ENCODE measurements around the gene MYG1. TPM values are rescaled to one million over a fixed set of nuclear protein-coding genes. Genes with fewer than 3 reads are reported as not detected.

Gene MYG1
- total and polyA plus RNA-seq, 2 of the 13 experiments (the other 11 are each of a cell fraction or from before 2014, with no cell fraction given): 38.6 to 58.0 TPM

DNA sequence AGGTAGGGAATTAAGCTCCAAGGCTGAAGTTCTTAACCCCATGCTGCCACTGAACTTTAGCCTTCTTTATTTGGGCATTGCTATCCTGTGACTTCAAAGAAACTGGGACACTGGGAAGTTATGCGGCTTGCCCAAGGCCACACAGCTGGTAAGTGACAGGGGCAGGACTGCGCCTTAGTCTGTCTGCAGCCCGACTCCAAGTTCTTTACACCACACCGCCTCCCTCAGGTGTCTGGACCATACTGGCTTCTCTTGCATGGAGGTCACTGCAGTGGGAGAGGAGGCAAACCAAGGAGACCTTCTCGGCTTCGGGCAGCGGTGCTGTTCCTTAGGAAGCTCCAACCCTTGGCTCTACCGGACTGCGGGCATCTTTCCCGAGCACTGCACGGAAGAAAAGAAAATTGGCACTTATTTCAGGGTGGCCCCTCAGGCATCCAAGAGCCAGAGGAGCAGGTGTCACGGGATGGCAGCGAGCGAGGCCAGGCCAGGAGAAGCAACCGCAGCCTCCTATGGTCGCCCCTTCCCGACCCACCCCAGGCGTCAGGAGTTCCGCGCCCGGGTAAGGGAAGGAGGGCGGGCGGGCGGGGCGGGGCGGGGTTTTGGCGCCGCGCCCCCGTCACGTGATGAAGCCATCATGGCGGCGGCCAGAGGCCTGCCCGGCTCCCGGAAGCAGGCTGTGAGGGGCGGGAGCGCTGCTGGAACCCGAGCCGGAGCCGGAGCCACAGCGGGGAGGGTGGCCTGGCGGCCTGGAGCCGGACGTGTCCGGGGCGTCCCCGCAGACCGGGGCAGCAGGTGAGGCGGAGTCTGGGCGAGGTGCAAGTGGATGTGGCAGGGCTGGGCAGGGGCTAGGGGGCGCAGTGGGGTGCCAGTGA lies 47.8 kb upstream of the MYG1 start (continued):
- TF ChIP-seq, protein P1, sequence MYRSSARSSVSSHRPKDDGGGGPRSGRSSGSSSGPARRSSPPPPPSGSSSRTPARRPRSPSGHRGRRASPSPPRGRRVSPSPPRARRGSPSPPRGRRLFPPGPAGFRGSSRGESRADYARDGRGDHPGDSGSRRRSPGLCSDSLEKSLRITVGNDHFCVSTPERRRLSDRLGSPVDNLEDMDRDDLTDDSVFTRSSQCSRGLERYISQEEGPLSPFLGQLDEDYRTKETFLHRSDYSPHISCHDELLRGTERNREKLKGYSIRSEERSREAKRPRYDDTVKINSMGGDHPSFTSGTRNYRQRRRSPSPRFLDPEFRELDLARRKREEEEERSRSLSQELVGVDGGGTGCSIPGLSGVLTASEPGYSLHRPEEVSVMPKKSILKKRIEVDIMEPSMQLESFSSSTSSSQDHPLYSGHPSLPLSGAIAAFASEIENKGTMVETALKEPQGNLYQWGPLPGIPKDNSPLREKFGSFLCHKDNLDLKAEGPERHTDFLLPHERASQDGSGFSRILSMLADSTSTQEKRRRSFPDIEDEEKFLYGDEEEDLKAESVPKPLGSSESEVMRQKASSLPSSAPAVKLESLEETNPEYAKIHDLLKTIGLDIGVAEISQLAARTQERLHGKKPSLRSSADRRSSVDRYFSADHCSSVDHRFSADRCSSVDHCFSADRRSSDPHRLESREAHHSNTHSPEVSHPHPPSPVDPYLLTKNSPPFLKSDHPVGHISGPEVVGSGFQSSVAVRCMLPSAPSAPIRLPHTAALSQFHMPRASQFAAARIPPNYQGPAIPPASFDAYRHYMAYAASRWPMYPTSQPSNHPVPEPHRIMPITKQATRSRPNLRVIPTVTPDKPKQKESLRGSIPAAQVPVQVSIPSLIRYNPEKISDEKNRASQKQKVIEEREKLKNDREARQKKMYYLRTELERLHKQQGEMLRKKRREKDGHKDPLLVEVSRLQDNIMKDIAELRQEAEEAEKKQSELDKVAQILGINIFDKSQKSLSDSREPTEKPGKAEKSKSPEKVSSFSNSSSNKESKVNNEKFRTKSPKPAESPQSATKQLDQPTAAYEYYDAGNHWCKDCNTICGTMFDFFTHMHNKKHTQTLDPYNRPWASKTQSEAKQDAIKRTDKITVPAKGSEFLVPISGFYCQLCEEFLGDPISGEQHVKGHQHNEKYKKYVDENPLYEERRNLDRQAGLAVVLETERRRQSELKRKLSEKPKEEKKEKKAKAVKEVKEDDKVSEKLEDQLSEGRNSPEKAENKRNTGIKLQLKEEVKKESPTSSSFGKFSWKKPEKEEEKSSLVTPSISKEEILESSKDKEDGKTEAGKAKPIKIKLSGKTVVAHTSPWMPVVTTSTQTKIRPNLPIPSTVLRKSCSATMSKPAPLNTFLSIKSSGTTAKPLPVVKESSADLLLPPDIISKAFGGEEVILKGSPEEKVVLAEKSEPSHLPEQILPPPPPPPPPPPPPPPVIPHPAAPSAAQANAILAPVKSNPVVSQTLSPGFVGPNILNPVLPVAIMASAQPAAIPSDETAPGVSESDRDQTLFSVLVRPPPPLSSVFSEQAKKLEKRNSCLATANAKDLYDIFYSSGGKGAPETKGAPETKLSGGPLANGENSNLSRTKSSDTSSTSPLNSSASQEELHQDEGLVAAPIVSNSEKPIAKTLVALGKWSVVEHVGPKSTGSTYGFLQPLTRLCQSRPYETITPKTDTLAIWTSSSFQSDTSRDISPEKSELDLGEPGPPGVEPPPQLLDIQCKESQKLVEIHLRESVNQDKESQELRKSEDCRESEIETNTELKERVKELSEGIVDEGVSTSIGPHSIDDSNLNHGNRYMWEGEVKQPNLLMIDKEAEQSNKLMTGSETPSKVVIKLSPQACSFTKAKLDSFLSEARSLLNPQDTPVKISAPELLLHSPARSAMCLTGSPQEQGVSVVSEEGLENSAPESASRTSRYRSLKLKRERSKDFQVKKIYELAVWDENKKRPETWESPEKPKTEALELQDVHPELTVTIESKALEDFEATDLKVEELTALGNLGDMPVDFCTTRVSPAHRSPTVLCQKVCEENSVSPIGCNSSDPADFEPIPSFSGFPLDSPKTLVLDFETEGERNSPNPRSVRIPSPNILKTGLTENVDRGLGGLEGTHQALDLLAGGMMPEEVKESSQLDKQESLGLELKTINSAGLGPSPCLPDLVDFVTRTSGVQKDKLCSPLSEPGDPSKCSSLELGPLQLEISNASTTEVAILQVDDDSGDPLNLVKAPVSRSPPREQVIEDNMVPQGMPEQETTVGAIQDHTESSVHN (CRISPR knock-in tag; IDR thresholded peaks at IDR 0.05): no peak
- TF ChIP-seq ETV6 (CRISPR knock-in tag; conservative IDR thresholded peaks at IDR 0.05) (0 out of 2 replicates have a peak, but pooled peaks have one; percentile 22), ZNF761 (CRISPR knock-in tag; conservative IDR thresholded peaks at IDR 0.05) (no peak), ZNF713 (CRISPR knock-in tag; IDR thresholded peaks at IDR 0.05) (no peak), RAD51 (IDR thresholded peaks at IDR 0.05; ENCODE audit: borderline replicate concordance) (peak; percentile 57; the same call in 1 of the 2 replicates), TRIM24 (CRISPR knock-in tag; IDR thresholded peaks at IDR 0.05) (no peak), ZNF335 (CRISPR knock-in tag; IDR thresholded peaks at IDR 0.05) (no peak), NFE2 (CRISPR knock-in tag; IDR thresholded peaks at IDR 0.05) (no peak), ZNF343 (CRISPR knock-in tag; IDR thresholded peaks at IDR 0.05) (no peak), NFKB2 (CRISPR knock-in tag; IDR thresholded peaks at IDR 0.05; ENCODE audit: borderline replicate concordance) (no peak), SOX13 (IDR thresholded peaks at IDR 0.05) (no peak), SOX13 (CRISPR knock-in tag; conservative IDR thresholded peaks at IDR 0.05 in 1 of 2, IDR thresholded peaks at IDR 0.05 in 1 of 2) (0 out of 4 replicates have a peak, but pooled peaks of 1 of the 2 experiments have one; percentile 31), ZNF143 (CRISPR knock-in tag; IDR thresholded peaks at IDR 0.05) (peak; percentile 2; the same call in 1 of the 2 replicates), ZNF7 (CRISPR knock-in tag; IDR thresholded peaks at IDR 0.05) (no peak)
- TF ChIP-seq, protein P2, sequence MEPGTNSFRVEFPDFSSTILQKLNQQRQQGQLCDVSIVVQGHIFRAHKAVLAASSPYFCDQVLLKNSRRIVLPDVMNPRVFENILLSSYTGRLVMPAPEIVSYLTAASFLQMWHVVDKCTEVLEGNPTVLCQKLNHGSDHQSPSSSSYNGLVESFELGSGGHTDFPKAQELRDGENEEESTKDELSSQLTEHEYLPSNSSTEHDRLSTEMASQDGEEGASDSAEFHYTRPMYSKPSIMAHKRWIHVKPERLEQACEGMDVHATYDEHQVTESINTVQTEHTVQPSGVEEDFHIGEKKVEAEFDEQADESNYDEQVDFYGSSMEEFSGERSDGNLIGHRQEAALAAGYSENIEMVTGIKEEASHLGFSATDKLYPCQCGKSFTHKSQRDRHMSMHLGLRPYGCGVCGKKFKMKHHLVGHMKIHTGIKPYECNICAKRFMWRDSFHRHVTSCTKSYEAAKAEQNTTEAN (CRISPR knock-in tag; conservative IDR thresholded peaks at IDR 0.05): no peak
- TF ChIP-seq, protein P3, sequence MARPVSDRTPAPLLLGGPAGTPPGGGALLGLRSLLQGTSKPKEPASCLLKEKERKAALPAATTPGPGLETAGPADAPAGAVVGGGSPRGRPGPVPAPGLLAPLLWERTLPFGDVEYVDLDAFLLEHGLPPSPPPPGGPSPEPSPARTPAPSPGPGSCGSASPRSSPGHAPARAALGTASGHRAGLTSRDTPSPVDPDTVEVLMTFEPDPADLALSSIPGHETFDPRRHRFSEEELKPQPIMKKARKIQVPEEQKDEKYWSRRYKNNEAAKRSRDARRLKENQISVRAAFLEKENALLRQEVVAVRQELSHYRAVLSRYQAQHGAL (CRISPR knock-in tag; IDR thresholded peaks at IDR 0.05; ENCODE audit: not compliant biosample characterization): no peak
- TF ChIP-seq, protein P4, sequence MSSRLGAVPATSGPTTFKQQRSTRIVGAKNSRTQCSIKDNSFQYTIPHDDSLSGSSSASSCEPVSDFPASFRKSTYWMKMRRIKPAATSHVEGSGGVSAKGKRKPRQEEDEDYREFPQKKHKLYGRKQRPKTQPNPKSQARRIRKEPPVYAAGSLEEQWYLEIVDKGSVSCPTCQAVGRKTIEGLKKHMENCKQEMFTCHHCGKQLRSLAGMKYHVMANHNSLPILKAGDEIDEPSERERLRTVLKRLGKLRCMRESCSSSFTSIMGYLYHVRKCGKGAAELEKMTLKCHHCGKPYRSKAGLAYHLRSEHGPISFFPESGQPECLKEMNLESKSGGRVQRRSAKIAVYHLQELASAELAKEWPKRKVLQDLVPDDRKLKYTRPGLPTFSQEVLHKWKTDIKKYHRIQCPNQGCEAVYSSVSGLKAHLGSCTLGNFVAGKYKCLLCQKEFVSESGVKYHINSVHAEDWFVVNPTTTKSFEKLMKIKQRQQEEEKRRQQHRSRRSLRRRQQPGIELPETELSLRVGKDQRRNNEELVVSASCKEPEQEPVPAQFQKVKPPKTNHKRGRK (CRISPR knock-in tag; IDR thresholded peaks at IDR 0.05): no peak

Measured in HepG2 (cell line).